GM19372 (cell line): ENCODE data around the gene ITPR2.

Experiments used
- ATAC-seq: cut with Tn5 transposase; IDR thresholded peaks from one replicate; pipeline ENCODE4 v1.9.1; 2021; ENCODE audit warnings: mild to moderate bottlenecking, low read depth, moderate library complexity; ENCODE audit not compliant: unreplicated experiment

The ITPR2 gene

GRCh38 chr12:26825459-26826016 is 7.5 kb downstream of the ITPR2 start:
- peak; percentile 54 for ATAC-seq

GRCh38 chr12:26823390-26823789 is 9.6 kb downstream of the ITPR2 start:
- no peak for ATAC-seq

GRCh38 chr12:26822026-26822425 is 11.0 kb downstream of the ITPR2 start:
- no peak for ATAC-seq

GRCh38 chr12:26821212-26821701 is 11.7 kb downstream of the ITPR2 start:
- no peak for ATAC-seq

- no peak for ATAC-seq
These were observed 14.4 kb downstream of the ITPR2 start for GRCh38 chr12:26818636-26819035.

GRCh38 chr12:26818201-26818600 is 14.8 kb downstream of the ITPR2 start:
- no peak for ATAC-seq

- peak; percentile 65 for ATAC-seq
These were observed 15.8 kb downstream of the ITPR2 start for GRCh38 chr12:26817183-26817591.

- no peak for ATAC-seq
These were observed 19.2 kb downstream of the ITPR2 start for GRCh38 chr12:26813812-26814211.

GRCh38 chr12:26810330-26810729 is 22.7 kb downstream of the ITPR2 start:
- no peak for ATAC-seq

- no peak for ATAC-seq
These were observed 23.2 kb downstream of the ITPR2 start for GRCh38 chr12:26809611-26810285.

GRCh38 chr12:26808766-26809476 is 24.1 kb downstream of the ITPR2 start:
- no peak for ATAC-seq

- ATAC-seq: no peak
These were observed 25.7 kb downstream of the ITPR2 start for GRCh38 chr12:26807292-26807691.

GRCh38 chr12:26806556-26806955 is 26.4 kb downstream of the ITPR2 start:
- no peak for ATAC-seq

- ATAC-seq: no peak
These were observed 27.5 kb downstream of the ITPR2 start for GRCh38 chr12:26805401-26805971.

- no peak for ATAC-seq
These were observed 29.4 kb downstream of the ITPR2 start for GRCh38 chr12:26803552-26803951.

- no peak for ATAC-seq
These were observed 31.5 kb downstream of the ITPR2 start for GRCh38 chr12:26801486-26801885.

- no peak for ATAC-seq
These were observed 32.1 kb downstream of the ITPR2 start for GRCh38 chr12:26800858-26801257.

- ATAC-seq: no peak
These were observed 32.6 kb downstream of the ITPR2 start for GRCh38 chr12:26800347-26800746.

- ATAC-seq: no peak
These were observed 33.3 kb downstream of the ITPR2 start for GRCh38 chr12:26799741-26800140.

GRCh38 chr12:26798640-26799039 is 34.4 kb downstream of the ITPR2 start:
- ATAC-seq: no peak

- ATAC-seq: no peak
These were observed 35.0 kb downstream of the ITPR2 start for GRCh38 chr12:26798023-26798422.
